Kidney (tissue), 14 donors: ENCODE measurements around the gene FOXL1. TPM values are rescaled to one million over a fixed set of nuclear protein-coding genes. Genes with fewer than 3 reads are reported as not detected.

ENCODE experiments used
- DNase-seq, 5 donors: peaks; one replicate each; pipeline ENCODE4 v3.0.0-alpha.2; 2013 to 2020
- FAIRE-seq: peaks from 2 replicates; lab custom pipeline; 2012; peaks lifted over from hg19 to GRCh38; lab: Jason Lieb, UNC
- H3K27ac ChIP-seq, 2 donors: one replicate each; pipeline ENCODE4 v1.7.0; 2013; ENCODE audit warnings: low read depth in 2 of 2, low read length in 2 of 2, inconsistent platforms in 1 of 2
- H3K27me3 ChIP-seq: one replicate; pipeline ENCODE4 v1.7.1; 2013; ENCODE audit warnings: low read length, inconsistent platforms; ENCODE audit not compliant: control insufficient read depth, insufficient read depth
- H3K36me3 ChIP-seq, 3 donors: one replicate each; pipeline versions ENCODE4 v1.7.0 to v1.7.1; 2013; ENCODE audit warnings: low read length in 3 of 3, control low read depth in 1 of 3, inconsistent platforms in 1 of 3; ENCODE audit not compliant: insufficient read depth in 3 of 3, control insufficient read depth in 2 of 3
- H3K4me1 ChIP-seq, 3 donors: one replicate each; pipeline versions ENCODE4 v1.7.0 to v1.7.1; 2013; ENCODE audit warnings: low read length in 3 of 3, inconsistent platforms in 1 of 3, low read depth in 1 of 3; ENCODE audit not compliant: control insufficient read depth in 2 of 3, insufficient read depth in 2 of 3
- H3K4me3 ChIP-seq, 3 donors: one replicate each; pipeline versions ENCODE4 v1.7.0 to v1.8.1; 2013; ENCODE audit warnings: low read length in 3 of 3, control low read depth in 1 of 3, inconsistent platforms in 1 of 3
- H3K9ac ChIP-seq, 3 donors: one replicate each; pipeline versions ENCODE4 v1.7.0 to v1.7.1; 2013; ENCODE audit warnings: low read length in 3 of 3, control low read depth in 1 of 3, inconsistent platforms in 1 of 3
- H3K9me3 ChIP-seq, 3 donors: one replicate each; pipeline versions ENCODE4 v1.7.0 to v1.7.1; 2013; ENCODE audit warnings: low read length in 3 of 3, control low read depth in 1 of 3, inconsistent platforms in 1 of 3; ENCODE audit not compliant: control insufficient read depth in 2 of 3, insufficient read depth in 1 of 3
- CTCF ChIP-seq: IDR thresholded peaks from 3 replicates; pipeline ENCODE4 v1.5.1; 2012; ENCODE audit warnings: mild to moderate bottlenecking, moderate library complexity, borderline replicate concordance; ENCODE audit not compliant: insufficient read depth; ENCODE audit errors: extremely low read depth
- intact Hi-C: fragments of 100-400 bp; cut with DNase I; formaldehyde crosslinking; loops from one replicate; pipeline ENCODE4 v1.11.1; 2022
- polyA plus RNA-seq: library from polyadenylated mRNA; stranded (reverse); fragments of 350-450 nt; fragmentation: Illumina TruSeq; extraction: RNeasy Lipid Tissue Mini Kit (QIAGEN cat#74804); gene quantifications from one replicate; pipeline ENCODE4 v1.2.3, GENCODE V29; 2014; ENCODE audit warnings: low read depth, low replicate concordance; ENCODE audit not compliant: insufficient read depth
- total RNA-seq: library from RNA; stranded (reverse); fragmentation: NEBNext Ultra II Directional; extraction: Animal tissue kit (Norgen Biotek cat#: 25700); gene quantifications from one replicate; pipeline ENCODE4 v1.2.1, GENCODE V29; 2021
- donor health status: control.
- donor health status: control.
- donor health status: control.
- donor health status: control.
- donor health status: control.
- donor health status: DM: yes; HTN: yes; CAD: no.
- donor health status: Normal renal cell carcinoma (clear cell type).

Gene FOXL1
- total and polyA plus RNA-seq, 2 donors from 2014 or later = 0.52 to 2.0 TPM

- FAIRE-seq = no peak
Measured at GRCh38 chr16:86610779-86611524, 32.6 kb downstream of the FOXL1 start.

GRCh38 chr16:86611525-86611855 is 33.1 kb downstream of the FOXL1 start:
- Histone ChIP-seq H3K27ac (peak overlapping the region; percentile 58 to 63), H3K9ac (no peak overlapping the region), H3K27me3 (no peaks in the 10 kb centered on the region), H3K36me3 (no peaks in the 10 kb centered on the region), H3K4me1 (peaks cover 0 to 10% (median 0%) of the 10 kb centered on the region in 3 donors), H3K9me3 (no peaks in the 10 kb centered on the region), H3K4me3 (no peak overlapping the region)
- intact Hi-C loops = no loop called here
- TF ChIP-seq CTCF = no peak
- DNase-seq (peak in 4 of 5 donors; percentile 73 to 92 (median 79)), FAIRE-seq (no peak)

More at GRCh38 chr16:86610779-86611524, 32.6 kb downstream of the FOXL1 start:
- TF ChIP-seq CTCF = no peak
- intact Hi-C loops = no loop called here
- no peak overlapping the region for H3K9ac ChIP-seq
- no peaks in the 10 kb centered on the region for H3K27me3 ChIP-seq
- H3K36me3 ChIP-seq = no peaks in the 10 kb centered on the region
- DNase-seq = no peak
- no peaks in the 10 kb centered on the region for H3K9me3 ChIP-seq
- no peak overlapping the region for H3K4me3 ChIP-seq
- peak overlapping the region; percentile 58 to 63 for H3K27ac ChIP-seq
- H3K4me1 ChIP-seq = peaks cover 0 to 10% (median 0%) of the 10 kb centered on the region in 3 donors

- peaks cover 0 to 10% (median 0%) of the 10 kb centered on the region in 3 donors for H3K4me1 ChIP-seq
- H3K9ac ChIP-seq = no peak overlapping the region
- intact Hi-C loops = no loop called here
- TF ChIP-seq CTCF = no peak
- no peaks in the 10 kb centered on the region for H3K36me3 ChIP-seq
- DNase-seq (no peak), FAIRE-seq (no peak)
- H3K27me3 ChIP-seq = no peaks in the 10 kb centered on the region
- H3K9me3 ChIP-seq = no peaks in the 10 kb centered on the region
- H3K4me3 ChIP-seq = no peak overlapping the region
- H3K27ac ChIP-seq = no peak overlapping the region
Measured at GRCh38 chr16:86611941-86612340, 33.6 kb downstream of the FOXL1 start.

GRCh38 chr16:86614699-86615098 is 36.4 kb downstream of the FOXL1 start:
- no peak overlapping the region for H3K9ac ChIP-seq
- H3K27me3 ChIP-seq = no peaks in the 10 kb centered on the region
- H3K36me3 ChIP-seq = no peaks in the 10 kb centered on the region
- intact Hi-C loops = no loop called here
- no peak for TF ChIP-seq CTCF
- no peaks in the 10 kb centered on the region for H3K9me3 ChIP-seq
- H3K27ac ChIP-seq = no peak overlapping the region
- H3K4me1 ChIP-seq = peaks cover 0 to 10% (median 0%) of the 10 kb centered on the region in 3 donors
- FAIRE-seq (no peak), DNase-seq (no peak)
- H3K4me3 ChIP-seq = no peak overlapping the region
